GM18517 (cell line): Measurements from ENCODE around the gene MPPED1.

Experiments
- ATAC-seq: cut with Tn5 transposase; IDR thresholded peaks from one replicate; pipeline ENCODE4 v1.9.1; 2021; ENCODE audit warnings: mild to moderate bottlenecking, moderate library complexity; ENCODE audit not compliant: unreplicated experiment

MPPED1 gene

GRCh38 chr22:43446037-43446803 is 34.4 kb downstream of the MPPED1 start:
- ATAC-seq, result no peak

- no peak for ATAC-seq
Measured at GRCh38 chr22:43446916-43447315, 35.1 kb downstream of the MPPED1 start.

GRCh38 chr22:43447380-43447779 is 35.6 kb downstream of the MPPED1 start:
- no peak for ATAC-seq

GRCh38 chr22:43448048-43448447 is 36.2 kb downstream of the MPPED1 start:
- no peak for ATAC-seq

- no peak for ATAC-seq
Measured at GRCh38 chr22:43449205-43449830, 37.5 kb downstream of the MPPED1 start.

GRCh38 chr22:43449831-43450225 is 38.0 kb downstream of the MPPED1 start:
- no peak for ATAC-seq

- ATAC-seq, result no peak
Measured at GRCh38 chr22:43451371-43452050, 39.7 kb downstream of the MPPED1 start.

GRCh38 chr22:43455846-43456245 is 44.0 kb downstream of the MPPED1 start:
- no peak for ATAC-seq

GRCh38 chr22:43457002-43457401 is 45.2 kb downstream of the MPPED1 start:
- ATAC-seq, result no peak

- no peak for ATAC-seq
Measured at GRCh38 chr22:43462701-43463100, 50.9 kb downstream of the MPPED1 start.

- ATAC-seq, result no peak
Measured at GRCh38 chr22:43464809-43465208, 53.0 kb downstream of the MPPED1 start.

- ATAC-seq, result no peak
Measured at GRCh38 chr22:43465291-43466015, 53.6 kb downstream of the MPPED1 start.

GRCh38 chr22:43466710-43467109 is 54.9 kb downstream of the MPPED1 start:
- ATAC-seq, result no peak

GRCh38 chr22:43467216-43467940 is 55.6 kb downstream of the MPPED1 start:
- no peak for ATAC-seq

GRCh38 chr22:43470253-43470652 is 58.4 kb downstream of the MPPED1 start:
- no peak for ATAC-seq

GRCh38 chr22:43470941-43471585 is 59.2 kb downstream of the MPPED1 start:
- no peak for ATAC-seq

GRCh38 chr22:43471606-43472135 is 59.9 kb downstream of the MPPED1 start:
- ATAC-seq, result no peak

- ATAC-seq, result no peak
Measured at GRCh38 chr22:43473031-43473430, 61.2 kb downstream of the MPPED1 start.

GRCh38 chr22:43473441-43473840 is 61.6 kb downstream of the MPPED1 start:
- no peak for ATAC-seq
